SJSA1 (cell line): ENCODE data around the gene SMAD4. TPM values are rescaled to one million over a fixed set of nuclear protein-coding genes. Genes with fewer than 3 reads are reported as not detected.

Experiments
- DNase-seq, 2 experiments: peaks; one replicate each; pipeline ENCODE4 v3.0.0-alpha.2; 2015 to 2020; ENCODE audit warnings: low spot score in 2 of 2, low read depth in 1 of 2
- H3K27ac ChIP-seq: fragments of 250-450 bp; sonication (Bioruptor Pico); 2 replicates; pipeline ENCODE4 v1.5.1; 2020; ENCODE audit warnings: mild to moderate bottlenecking, moderate library complexity
- H3K27me3 ChIP-seq: fragments of 250-450 bp; sonication (Bioruptor Pico); replicated peaks from 2 replicates; pipeline ENCODE4 v1.5.1; 2020; ENCODE audit warnings: mild to moderate bottlenecking, moderate library complexity
- H3K36me3 ChIP-seq: fragments of 250-450 bp; sonication (Bioruptor Pico); 2 replicates; pipeline ENCODE4 v1.5.1; 2020; ENCODE audit warnings: mild to moderate bottlenecking
- H3K4me1 ChIP-seq: fragments of 250-450 bp; sonication (Bioruptor Pico); replicated peaks from 2 replicates; pipeline ENCODE4 v1.6.1; 2021; ENCODE audit warnings: mild to moderate bottlenecking
- H3K4me3 ChIP-seq: fragments of 250-450 bp; sonication (Bioruptor Pico); 2 replicates; pipeline ENCODE4 v1.5.1; 2020; ENCODE audit warnings: mild to moderate bottlenecking
- H3K9me3 ChIP-seq: fragments of 250-450 bp; sonication (Bioruptor Pico); replicated peaks from 2 replicates; pipeline ENCODE4 v1.5.1; 2020; ENCODE audit warnings: mild to moderate bottlenecking
- total RNA-seq: library from RNA; depleted of rRNA; stranded (reverse); fragments of >200 nt; shearing (Covaris generic); gene quantifications from 2 replicates; pipeline ENCODE4 v1.2.3, GENCODE V29; 2014

The SMAD4 gene
- total RNA-seq, 1 experiment from 2014 or later: 121 TPM

DNA sequence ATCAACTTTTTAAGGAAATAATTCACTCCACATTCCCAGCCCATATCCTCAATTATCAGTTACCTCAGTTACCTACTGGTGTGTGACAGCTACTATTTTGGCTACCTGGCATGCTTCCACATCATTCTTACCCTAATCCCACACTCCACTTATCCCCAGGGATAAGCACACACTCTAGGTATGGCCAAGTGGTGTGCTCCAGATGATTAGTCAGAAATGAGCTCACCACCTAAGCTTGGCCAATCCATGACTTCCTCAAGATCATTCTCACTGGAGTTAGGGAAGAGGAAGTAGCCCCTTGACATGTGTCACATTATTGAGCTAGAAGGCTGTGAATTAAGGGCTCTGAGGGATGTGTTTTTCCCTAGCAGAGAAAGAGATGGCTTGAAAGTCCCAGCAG lies 20.9 kb upstream of the SMAD4 start:
- Histone ChIP-seq H3K9me3 (no peaks in the 10 kb centered on the region), H3K4me1 (no peaks in the 10 kb centered on the region), H3K36me3 (no peaks in the 10 kb centered on the region), H3K27ac (no peak overlapping the region), H3K4me3 (no peak overlapping the region), H3K27me3 (no peaks in the 10 kb centered on the region)
- DNase-seq: no peak

- H3K27ac ChIP-seq: no peak overlapping the region
- no peak for DNase-seq
- H3K27me3 ChIP-seq: no peaks in the 10 kb centered on the region
- no peak overlapping the region for H3K4me3 ChIP-seq
- no peaks in the 10 kb centered on the region for H3K4me1 ChIP-seq
- no peaks in the 10 kb centered on the region for H3K36me3 ChIP-seq
- no peaks in the 10 kb centered on the region for H3K9me3 ChIP-seq
Measured at GRCh38 chr18:51010218-51010617, 19.8 kb upstream of the SMAD4 start.

DNA sequence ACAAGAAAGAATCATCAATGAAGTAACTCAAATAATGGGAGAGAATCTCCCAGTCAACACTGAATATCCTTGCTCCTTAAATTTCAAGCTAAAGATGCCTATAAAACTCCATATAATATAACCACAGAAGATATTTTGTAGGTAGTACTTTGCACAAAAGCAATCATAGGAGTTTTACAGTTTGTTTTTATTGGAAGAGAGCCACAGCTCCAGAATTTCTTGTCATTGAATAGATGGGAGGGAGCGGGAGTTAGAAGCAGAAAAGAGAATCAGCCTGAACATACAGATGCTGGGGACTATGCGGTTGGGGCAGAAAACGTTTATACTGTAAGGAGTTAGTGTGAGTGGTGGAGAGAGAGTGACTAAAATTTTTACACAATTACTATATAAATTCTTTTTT lies 18.3 kb upstream of the SMAD4 start:
- no peaks in the 10 kb centered on the region for H3K27me3 ChIP-seq
- no peak overlapping the region for H3K4me3 ChIP-seq
- no peaks in the 10 kb centered on the region for H3K4me1 ChIP-seq
- no peaks in the 10 kb centered on the region for H3K36me3 ChIP-seq
- H3K27ac ChIP-seq: no peak overlapping the region
- DNase-seq: no peak
- H3K9me3 ChIP-seq: no peaks in the 10 kb centered on the region

DNA sequence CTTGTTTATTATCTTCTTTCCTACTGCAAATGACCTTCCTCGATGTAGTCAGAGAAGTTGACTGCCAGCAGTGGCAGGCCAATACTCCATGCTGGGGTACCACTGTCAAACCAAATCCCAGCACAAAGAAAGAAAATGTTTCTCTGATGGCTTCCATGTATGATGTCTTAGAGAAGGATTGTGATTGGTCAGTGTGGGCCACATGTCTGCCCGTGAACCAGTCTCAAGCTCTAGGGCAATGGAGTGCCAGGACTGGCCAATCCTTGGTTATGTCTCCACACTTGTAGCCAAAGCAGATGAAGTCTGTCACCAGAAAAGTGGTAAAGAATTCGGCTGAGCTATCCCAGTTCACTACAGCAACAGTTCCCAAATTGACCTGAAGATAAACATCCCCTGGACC lies 17.6 kb upstream of the SMAD4 start:
- no peak for DNase-seq
- Histone ChIP-seq H3K4me1 (no peaks in the 10 kb centered on the region), H3K27me3 (no peaks in the 10 kb centered on the region), H3K9me3 (no peaks in the 10 kb centered on the region), H3K27ac (no peak overlapping the region), H3K4me3 (no peak overlapping the region), H3K36me3 (no peaks in the 10 kb centered on the region)

DNA sequence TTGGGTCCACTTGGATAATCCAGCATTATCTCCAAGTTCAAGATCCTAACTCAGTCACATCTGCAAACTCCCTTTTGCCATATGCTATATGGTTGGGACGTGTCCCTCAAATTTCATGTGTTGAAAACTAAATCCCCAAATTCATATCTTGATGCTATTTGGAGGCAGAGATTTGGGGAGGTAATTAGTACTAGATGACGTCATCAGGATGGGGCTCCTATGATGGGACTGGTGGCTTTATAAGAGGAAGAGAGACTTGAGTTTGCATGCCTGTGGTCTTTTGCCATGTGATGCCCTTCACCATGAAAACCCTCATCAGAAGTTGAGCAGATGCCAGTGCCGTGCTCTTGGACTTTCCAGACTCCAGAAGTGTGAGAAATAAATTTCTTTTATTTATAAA lies 16.8 kb upstream of the SMAD4 start:
- H3K9me3 ChIP-seq: no peaks in the 10 kb centered on the region
- no peaks in the 10 kb centered on the region for H3K36me3 ChIP-seq
- H3K4me1 ChIP-seq: no peaks in the 10 kb centered on the region
- H3K4me3 ChIP-seq: no peak overlapping the region
- no peak for DNase-seq
- H3K27ac ChIP-seq: no peak overlapping the region
- H3K27me3 ChIP-seq: no peaks in the 10 kb centered on the region

GRCh38 chr18:51017140-51017879 lies 12.7 kb upstream of the SMAD4 start:
- Histone ChIP-seq H3K36me3 (no peaks in the 10 kb centered on the region), H3K27me3 (no peaks in the 10 kb centered on the region), H3K4me3 (no peak overlapping the region), H3K27ac (no peak overlapping the region), H3K4me1 (no peaks in the 10 kb centered on the region), H3K9me3 (no peaks in the 10 kb centered on the region)
- DNase-seq: no peak

- Histone ChIP-seq H3K27ac (no peak overlapping the region), H3K27me3 (no peaks in the 10 kb centered on the region), H3K4me1 (no peaks in the 10 kb centered on the region), H3K36me3 (peaks cover 6% of the 10 kb centered on the region; the same call in 1 of the 2 replicates), H3K9me3 (no peaks in the 10 kb centered on the region), H3K4me3 (no peak overlapping the region)
- no peak for DNase-seq
Measured at GRCh38 chr18:51020536-51020935, 9.5 kb upstream of the SMAD4 start.

DNA sequence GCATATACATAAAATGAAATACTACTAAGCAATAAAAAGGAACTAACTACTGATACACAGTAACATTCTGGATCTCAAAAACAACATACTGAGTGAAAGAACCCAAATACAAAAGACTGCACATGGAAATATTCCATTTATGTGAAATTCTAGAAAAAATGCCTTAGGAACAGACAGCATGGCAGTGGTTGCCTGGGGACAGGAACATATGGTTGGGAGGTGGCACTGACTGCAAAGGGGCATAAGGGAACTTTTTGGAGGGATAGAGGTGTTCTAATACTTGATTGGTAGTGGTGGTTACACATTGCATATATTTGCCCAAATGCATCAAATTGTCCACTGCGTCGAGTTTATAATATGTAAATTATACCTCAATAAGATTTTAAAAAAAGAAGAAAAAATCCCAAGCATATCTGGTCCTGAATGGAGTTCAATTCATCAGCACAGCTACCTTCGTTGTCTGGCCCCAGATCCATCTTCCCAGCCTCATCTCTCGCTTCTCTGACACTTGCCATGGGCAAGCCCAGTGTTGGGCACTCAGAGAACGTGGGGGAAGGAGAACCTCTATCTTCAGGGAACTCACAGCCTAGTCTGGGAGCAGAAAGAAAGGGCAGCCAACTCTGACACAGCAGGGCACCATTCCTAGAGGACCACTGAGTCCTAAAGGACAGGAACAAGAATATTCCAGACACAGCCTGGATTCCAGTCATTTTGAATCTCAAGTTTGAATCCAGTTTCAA lies 8.6 kb upstream of the SMAD4 start:
- no peaks in the 10 kb centered on the region for H3K9me3 ChIP-seq
- H3K4me1 ChIP-seq: no peaks in the 10 kb centered on the region
- peaks cover 6% of the 10 kb centered on the region; the same call in 1 of the 2 replicates for H3K36me3 ChIP-seq
- no peak for DNase-seq
- no peaks in the 10 kb centered on the region for H3K27me3 ChIP-seq
- no peak overlapping the region for H3K4me3 ChIP-seq
- H3K27ac ChIP-seq: no peak overlapping the region

DNA sequence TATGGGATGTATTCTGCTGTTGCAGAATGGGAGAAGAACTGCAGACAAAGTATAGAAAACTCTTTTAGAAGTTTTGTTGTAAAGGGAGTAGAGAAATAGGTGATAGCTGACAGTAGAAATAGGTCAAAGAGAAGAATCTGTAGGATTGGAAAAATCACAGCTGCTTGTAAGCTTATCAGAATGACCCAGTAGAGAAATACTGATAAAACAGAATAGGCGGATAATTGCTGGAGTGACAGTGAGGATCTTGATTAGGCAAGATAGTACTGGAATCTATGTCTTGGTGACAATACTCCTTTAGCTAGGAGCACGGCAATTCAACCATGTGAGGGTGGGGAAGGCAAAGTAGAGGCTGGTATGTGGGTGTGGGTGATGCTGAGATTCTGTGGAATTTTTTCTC lies 4.5 kb upstream of the SMAD4 start:
- peaks cover 15% of the 10 kb centered on the region for H3K36me3 ChIP-seq
- H3K9me3 ChIP-seq: no peaks in the 10 kb centered on the region; the same call in 1 of the 2 replicates
- no peak overlapping the region for H3K27ac ChIP-seq
- H3K27me3 ChIP-seq: no peaks in the 10 kb centered on the region
- no peak overlapping the region for H3K4me3 ChIP-seq
- no peak for DNase-seq
- H3K4me1 ChIP-seq: 0 out of 2 replicates have a peak, but pooled peaks cover 11% of the 10 kb centered on the region

GRCh38 chr18:51028201-51028805 lies 1.7 kb upstream of the SMAD4 start:
- no peaks in the 10 kb centered on the region; the same call in 1 of the 2 replicates for H3K9me3 ChIP-seq
- H3K4me3 ChIP-seq: no peak overlapping the region
- H3K27me3 ChIP-seq: no peaks in the 10 kb centered on the region
- H3K4me1 ChIP-seq: peaks cover 11% of the 10 kb centered on the region; the same call in 1 of the 2 replicates
- H3K27ac ChIP-seq: no peak overlapping the region
- no peak for DNase-seq
- H3K36me3 ChIP-seq: peaks cover 25% of the 10 kb centered on the region

- DNase-seq: no peak
- Histone ChIP-seq H3K4me1 (peaks cover 11% of the 10 kb centered on the region; the same call in 1 of the 2 replicates), H3K27me3 (no peaks in the 10 kb centered on the region), H3K36me3 (peaks cover 27% of the 10 kb centered on the region), H3K27ac (peak overlapping the region; percentile 95), H3K9me3 (no peaks in the 10 kb centered on the region; the same call in 1 of the 2 replicates), H3K4me3 (peak overlapping the region; percentile 100)
Measured at GRCh38 chr18:51029378-51029693, 677 bp upstream of the SMAD4 start.

DNA sequence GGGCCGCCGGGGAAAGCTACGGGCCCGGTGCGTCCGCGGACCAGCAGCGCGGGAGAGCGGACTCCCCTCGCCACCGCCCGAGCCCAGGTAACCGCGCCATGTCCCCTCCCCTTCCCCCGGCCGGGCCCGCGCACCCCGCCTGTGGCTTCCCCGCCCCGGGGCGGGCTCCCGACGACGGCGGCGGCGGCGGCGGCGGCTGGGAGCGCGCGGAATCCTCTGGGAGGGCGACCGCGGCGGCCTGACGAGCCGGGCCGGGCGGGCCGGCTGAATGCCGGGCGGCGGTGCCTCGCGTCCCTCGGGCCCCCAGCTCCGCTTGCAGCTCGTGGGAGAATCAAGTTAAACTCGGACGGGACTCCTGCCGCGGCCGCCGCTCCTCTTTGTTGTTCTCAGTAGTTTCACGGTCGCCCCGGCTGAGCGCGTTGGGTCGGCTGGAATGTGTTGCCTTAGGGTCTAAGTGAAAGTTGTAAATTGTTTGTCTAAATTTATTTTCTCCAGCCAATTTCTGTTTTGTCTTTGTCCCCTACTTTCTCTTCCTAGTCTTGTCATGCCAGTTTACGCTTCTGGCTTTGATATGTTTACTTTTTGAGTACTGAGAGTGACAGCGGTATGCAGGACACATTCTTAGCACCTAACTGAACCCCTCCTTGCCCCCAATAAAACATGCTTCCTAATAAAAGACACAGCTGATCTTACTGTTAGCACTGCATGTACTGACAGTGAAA lies 685 bp downstream of the SMAD4 start:
- Histone ChIP-seq H3K27me3 (no peaks in the 10 kb centered on the region), H3K9me3 (no peaks in the 10 kb centered on the region; the same call in 1 of the 2 replicates), H3K27ac (peak overlapping the region; percentile 95), H3K36me3 (peaks cover 29% of the 10 kb centered on the region), H3K4me1 (peaks cover 11% of the 10 kb centered on the region; the same call in 1 of the 2 replicates), H3K4me3 (peak overlapping the region; percentile 100)
- peak; percentile 57 to 59 for DNase-seq

DNA sequence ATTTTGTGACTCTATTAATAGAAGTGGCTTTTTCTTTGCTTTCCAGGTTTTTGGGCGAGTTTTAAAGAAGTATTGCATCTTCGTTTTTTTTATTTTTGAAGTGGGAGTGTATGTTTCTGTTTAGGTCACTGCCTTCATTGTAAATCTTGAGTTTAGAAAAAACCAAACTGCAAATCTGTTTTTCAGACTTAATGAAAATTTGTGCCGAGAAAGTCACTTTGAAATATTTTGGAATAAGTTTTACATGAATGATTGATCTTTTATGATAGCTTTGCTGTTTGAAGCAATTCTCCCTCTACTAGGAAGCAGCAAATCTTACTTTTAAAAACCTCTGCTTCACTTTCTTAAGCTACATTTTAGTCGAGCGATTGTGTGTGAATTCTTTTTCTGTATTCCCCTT lies 2.2 kb downstream of the SMAD4 start:
- no peak overlapping the region for H3K4me3 ChIP-seq

More for the DNA sequence above, 2.2 kb downstream of the SMAD4 start:
- DNase-seq: no peak
- H3K36me3 ChIP-seq: peaks cover 29% of the 10 kb centered on the region
- no peak overlapping the region for H3K27ac ChIP-seq
- no peaks in the 10 kb centered on the region; the same call in 1 of the 2 replicates for H3K9me3 ChIP-seq
- H3K27me3 ChIP-seq: no peaks in the 10 kb centered on the region
- H3K4me1 ChIP-seq: peaks cover 11% of the 10 kb centered on the region; the same call in 1 of the 2 replicates
